T1000 (cell line): ENCODE measurements around the gene HDC.

Experiments
- DNase-seq: peaks from one replicate; lab custom pipeline; 2025; ENCODE audit warnings: mixed read lengths; lab: John Stamatoyannopoulos, UW

The HDC gene

GRCh38 chr15:50227076-50227475 is 38.5 kb downstream of the HDC start:
- no peak for DNase-seq

DNA sequence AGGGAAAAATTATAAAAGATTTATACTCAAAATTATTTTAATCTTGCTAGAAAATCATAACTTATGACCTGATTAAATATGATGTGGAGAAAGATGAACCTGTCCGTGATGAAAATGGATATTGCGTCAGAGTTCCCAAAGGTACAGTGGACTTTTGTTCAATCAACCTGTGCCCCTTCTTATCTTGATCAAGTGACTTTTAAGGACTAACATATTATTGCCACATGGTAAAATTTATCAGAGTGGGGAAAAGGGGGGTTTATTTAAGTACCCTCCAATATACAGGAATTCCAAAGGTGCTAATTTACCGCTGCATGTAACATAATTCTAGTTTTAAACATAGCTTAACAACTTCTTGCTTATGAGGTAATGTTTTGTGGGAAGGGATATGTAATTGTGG is 39.6 kb downstream of the HDC start:
- no peak for DNase-seq

GRCh38 chr15:50225057-50225456 is 40.5 kb downstream of the HDC start:
- no peak for DNase-seq

DNA sequence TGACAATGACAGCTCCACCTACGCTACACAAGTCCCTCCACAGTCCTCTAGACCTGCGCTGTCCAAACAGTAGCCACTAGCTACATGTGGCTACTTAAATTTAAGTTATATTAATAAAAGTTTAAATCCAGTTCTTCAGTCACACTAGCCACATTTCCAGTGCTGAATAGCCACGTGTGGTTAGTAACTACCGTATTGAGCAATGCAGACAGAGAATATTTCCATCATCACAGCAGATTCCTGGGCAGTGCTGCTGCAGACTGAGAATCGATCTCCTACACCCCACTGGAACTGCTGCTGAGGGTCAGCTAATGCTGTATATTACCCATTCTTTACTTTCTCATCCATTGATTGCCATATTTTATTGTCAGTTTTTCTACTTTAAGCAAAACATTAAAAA is 40.9 kb downstream of the HDC start:
- no peak for DNase-seq

DNA sequence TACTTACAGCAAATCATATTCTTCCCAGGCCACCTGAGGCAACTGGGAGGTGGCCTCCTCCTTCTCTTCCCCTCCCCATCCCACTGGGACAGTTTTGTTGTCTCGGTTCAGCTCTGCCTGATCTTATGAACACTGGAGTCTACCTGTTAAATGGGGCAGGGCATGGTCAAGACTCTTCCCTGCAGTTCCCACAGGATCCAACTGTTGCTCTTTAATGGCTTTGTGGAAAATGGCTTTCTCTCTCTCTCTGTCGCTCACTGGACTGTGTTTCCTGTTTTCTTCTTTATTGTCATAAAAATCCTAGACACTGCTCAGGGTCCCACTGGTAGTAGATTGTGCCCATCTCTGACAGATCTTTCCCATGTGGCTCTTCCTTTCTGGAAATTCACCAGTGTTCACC is 43.3 kb downstream of the HDC start:
- DNase-seq, result no peak

- DNase-seq, result no peak
Observed at GRCh38 chr15:50219820-50220219, 45.7 kb downstream of the HDC start.

DNA sequence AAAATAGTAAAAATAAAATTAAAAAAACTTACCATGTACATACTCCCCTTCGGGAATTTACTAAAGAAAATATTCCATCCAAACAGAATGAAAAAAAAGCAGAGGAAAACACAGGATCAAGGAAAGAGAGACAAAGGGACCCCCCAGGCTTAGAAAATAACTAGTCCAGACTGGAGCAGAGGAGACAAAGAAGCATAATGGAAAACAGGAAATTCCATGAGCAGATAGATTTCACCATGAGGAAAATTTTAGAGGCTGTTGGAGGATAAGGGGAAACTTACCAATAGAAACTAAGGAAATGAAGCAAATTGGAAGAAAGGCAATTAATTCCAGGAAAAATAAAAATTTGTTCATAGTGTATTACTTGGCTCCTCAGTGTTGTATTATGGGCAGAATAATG is 46.8 kb downstream of the HDC start:
- DNase-seq, result no peak

DNA sequence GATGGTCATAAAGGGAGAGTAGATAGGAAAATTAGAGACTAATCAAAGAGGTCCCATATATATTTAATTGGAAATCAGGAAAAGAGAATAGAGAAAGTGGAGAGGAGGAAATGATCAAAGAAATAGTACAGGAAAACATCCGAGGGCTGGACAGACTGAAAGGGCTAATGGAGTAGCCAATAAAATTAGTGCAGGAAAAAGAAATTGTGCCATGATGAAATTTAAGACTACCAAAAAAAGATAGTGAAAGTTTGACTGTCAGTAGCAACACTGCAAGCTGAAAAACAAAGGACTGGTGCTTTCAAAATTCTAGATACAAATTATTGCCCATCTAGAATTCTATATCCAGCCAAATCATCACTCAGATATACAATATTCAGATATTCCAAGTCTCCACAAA is 47.2 kb downstream of the HDC start:
- DNase-seq, result no peak

DNA sequence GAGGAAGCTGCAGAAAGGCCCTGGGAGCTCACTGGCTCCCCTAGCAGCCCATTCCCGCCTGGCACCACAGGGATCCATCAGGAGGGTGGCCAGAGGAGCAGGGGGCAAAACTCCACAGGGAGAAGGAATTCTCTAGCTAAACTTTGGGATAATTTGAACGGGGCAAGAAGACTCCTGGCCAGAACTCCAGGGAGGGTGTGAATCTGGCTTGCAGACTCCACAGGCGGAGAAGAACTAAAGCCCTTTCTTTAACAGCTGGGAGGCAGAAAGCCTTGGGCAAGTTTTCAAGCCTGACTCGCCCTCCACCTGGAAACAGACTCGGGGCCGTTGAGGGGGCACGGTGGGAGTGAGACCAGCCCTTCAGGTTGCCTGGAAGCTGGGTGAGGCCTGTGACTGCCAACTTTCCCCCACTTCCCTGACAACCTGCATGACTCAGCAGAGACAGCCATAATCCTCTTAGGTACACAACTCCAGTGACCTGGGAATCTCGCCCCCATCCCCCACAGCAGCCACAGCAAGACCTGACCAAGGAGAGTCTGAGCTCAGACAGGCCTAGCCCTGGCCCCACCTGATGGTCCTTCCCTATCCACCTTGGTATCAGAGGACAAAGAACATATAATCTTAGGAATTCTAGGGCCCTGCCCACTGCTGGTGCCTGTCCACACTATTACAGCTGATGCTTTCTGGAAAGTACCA is 54.9 kb downstream of the HDC start:
- no peak for DNase-seq

DNA sequence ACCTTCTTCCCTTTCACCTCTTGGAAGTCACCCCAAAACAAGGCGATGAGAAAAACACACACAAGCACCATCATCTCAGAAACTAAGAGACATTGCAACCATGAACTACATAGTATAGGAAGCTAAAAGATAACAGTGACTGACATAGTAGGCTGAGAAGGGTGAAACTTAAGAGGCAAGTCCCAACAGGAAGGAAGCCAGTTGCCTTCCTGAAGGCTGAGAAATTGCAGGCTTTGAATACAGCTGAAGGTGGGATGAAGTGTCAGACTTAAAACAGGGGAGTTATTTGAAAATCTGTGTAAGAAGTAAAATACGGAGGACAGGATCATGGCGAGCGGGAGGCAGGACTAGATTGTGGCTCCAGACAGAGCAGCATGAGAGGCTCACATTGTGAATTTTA is 55.7 kb downstream of the HDC start:
- DNase-seq, result no peak

DNA sequence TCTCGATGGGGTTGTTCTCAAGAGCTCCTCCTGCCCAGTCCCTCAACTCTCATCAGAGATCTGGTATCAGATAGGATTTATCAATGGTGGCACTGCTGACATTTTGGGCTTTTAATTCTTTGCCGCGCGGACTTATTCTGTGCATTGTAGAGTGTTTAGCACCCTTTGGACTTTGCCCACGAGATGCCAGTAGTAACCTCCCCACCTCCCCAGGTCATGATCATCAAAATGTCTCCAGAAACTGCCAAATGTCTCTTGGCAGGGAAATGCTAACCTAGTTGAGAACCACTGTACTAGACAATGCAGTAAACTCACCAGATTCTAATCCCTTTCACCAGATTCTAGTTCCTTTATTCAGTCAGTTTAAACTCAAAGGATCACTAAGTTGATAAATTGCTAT is 59.5 kb downstream of the HDC start:
- no peak for DNase-seq

DNA sequence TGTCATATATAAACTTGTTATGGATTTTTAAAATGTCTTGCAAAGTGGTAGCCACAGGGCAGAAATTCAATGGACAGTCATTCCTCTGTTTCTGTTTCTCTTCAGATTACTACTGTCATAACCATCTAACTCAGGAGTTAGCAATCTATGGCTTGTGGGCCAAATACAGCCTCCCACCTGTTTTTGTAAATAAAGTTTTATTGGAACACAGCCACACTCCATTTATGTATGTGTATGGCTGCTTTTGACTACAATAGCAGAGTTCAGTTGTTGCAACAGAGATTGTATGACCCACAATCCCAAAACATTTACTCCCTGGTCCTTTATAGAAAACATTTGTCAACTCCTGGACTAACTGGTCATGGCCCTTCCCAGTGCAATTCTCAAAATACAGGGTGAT is 63.5 kb downstream of the HDC start:
- DNase-seq, result no peak

DNA sequence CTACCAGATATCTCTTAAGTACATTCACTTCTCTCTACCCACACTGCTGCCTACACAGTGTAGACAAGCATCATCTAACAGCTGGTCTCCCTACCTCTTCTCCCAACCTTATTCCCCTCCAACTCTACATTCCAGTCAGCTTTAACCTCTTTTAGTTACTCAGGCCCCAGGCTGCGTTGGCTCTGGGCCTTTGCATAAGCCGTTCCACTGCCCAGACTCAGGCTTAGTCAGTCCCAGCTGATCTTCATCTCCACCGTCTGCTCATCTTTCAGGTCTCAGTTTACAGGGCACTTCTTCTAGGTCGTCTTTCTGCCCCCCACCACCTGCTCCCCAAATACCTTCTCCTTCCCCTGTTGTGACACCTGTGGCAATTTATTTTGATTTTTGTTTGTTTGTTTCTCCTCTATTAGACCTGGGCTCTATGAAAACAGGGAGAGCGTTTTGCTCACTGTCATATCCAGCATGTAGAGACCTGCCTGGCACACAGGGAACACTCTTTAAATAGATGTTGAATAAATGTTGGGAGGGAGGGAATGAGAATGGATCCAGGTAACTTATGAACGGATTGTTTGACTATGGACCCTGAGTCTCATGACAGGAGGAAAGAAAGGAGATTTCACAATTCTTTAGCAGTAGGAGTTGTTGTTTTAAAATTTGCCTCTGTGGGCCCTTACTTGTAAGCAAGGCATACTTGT is 72.5 kb downstream of the HDC start:
- no peak for DNase-seq

- DNase-seq, result no peak
Observed at GRCh38 chr15:50192164-50192563, 73.4 kb downstream of the HDC start.
